AG09309 (cell line): Measurements from ENCODE around the gene EFCAB14.
"Not testable (repeated sequence)": the region's sequence is repeated elsewhere in the genome, so short reads cannot be mapped to it uniquely, and the experiment has no call there.

Experiments
- DNase-seq: peaks from one replicate; pipeline ENCODE4 v3.0.0-alpha.2; 2010; ENCODE audit warnings: low read depth
- H3K4me3 ChIP-seq: 2 replicates; pipeline ENCODE4 v1.5.1; 2011; ENCODE audit warnings: mild to moderate bottlenecking, low read depth, low read length, moderate library complexity; ENCODE audit not compliant: control insufficient read depth
- TF ChIP-seq, protein P1 (sequence below): IDR thresholded peaks from 2 replicates; pipeline ENCODE4 v1.5.1; 2011; ENCODE audit warnings: mild to moderate bottlenecking, low read depth, low read length, inconsistent platforms; ENCODE audit not compliant: insufficient read depth, control insufficient read depth; ENCODE audit errors: missing control alignments

EFCAB14 gene

GRCh38 chr1:46655848-46656247 lies 63.1 kb downstream of the EFCAB14 start:
- TF ChIP-seq, protein P1, sequence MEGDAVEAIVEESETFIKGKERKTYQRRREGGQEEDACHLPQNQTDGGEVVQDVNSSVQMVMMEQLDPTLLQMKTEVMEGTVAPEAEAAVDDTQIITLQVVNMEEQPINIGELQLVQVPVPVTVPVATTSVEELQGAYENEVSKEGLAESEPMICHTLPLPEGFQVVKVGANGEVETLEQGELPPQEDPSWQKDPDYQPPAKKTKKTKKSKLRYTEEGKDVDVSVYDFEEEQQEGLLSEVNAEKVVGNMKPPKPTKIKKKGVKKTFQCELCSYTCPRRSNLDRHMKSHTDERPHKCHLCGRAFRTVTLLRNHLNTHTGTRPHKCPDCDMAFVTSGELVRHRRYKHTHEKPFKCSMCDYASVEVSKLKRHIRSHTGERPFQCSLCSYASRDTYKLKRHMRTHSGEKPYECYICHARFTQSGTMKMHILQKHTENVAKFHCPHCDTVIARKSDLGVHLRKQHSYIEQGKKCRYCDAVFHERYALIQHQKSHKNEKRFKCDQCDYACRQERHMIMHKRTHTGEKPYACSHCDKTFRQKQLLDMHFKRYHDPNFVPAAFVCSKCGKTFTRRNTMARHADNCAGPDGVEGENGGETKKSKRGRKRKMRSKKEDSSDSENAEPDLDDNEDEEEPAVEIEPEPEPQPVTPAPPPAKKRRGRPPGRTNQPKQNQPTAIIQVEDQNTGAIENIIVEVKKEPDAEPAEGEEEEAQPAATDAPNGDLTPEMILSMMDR = no peak
- H3K4me3 ChIP-seq = no peak overlapping the region
- DNase-seq = no peak

- not testable (repeated sequence) for DNase-seq
Measured at GRCh38 chr1:46654698-46655097, 64.2 kb downstream of the EFCAB14 start.

GRCh38 chr1:46654012-46654411 lies 64.9 kb downstream of the EFCAB14 start:
- TF ChIP-seq, protein P1 = no peak
- DNase-seq = no peak
- H3K4me3 ChIP-seq = no peak overlapping the region

More at GRCh38 chr1:46654698-46655097, 64.2 kb downstream of the EFCAB14 start:
- not testable (repeated sequence) for H3K4me3 ChIP-seq

- peak; percentile 21 for DNase-seq
- H3K4me3 ChIP-seq = no peak overlapping the region
- TF ChIP-seq, protein P1 = no peak
Measured at GRCh38 chr1:46653405-46653958, 65.4 kb downstream of the EFCAB14 start.

GRCh38 chr1:46652321-46653100 lies 66.4 kb downstream of the EFCAB14 start:
- H3K4me3 ChIP-seq = no peak overlapping the region
- TF ChIP-seq, protein P1 = no peak
- DNase-seq = no peak

- H3K4me3 ChIP-seq, DNase-seq: not testable (repeated sequence)
Measured at GRCh38 chr1:46651152-46651551, 67.8 kb downstream of the EFCAB14 start.

DNA sequence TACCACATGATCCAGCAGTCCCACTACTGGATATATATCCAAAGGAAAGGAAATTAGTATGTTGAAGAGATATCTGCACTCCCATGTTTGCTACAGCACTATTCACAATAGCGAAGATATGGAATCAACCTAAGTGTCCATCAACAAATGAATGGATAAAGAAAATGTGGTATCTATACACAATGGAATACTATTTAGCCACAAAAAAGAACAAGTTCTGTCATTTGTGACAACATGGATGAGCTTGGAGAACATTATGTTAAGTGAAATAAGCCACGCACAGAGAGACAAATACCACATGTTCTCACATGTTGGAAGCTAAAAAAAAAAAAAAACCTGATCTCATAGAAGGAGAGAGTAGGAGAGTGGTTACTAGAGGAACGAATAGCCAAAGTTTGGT lies 68.4 kb downstream of the EFCAB14 start:
- H3K4me3 ChIP-seq = no peak overlapping the region
- no peak for DNase-seq
- TF ChIP-seq, protein P1 = no peak

DNA sequence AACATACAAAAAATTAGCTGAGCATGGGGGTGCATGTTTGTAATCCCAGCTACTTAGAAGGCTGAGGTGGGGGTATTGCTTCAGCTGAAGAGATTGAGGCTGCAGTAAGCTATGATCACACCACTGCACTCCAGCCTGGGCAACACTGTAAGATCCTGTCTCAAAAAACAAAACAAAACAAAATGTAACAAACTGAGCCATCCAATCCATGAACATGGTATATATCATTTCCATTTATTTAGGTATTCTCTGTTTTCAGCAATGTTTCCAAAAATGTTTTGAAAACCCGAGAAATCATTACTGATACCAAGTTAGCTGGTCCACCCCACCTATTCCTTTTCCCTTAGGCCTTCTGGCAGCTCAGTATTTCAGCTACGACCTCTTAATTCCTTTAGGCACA lies 69.2 kb downstream of the EFCAB14 start:
- no peak for DNase-seq
- H3K4me3 ChIP-seq = no peak overlapping the region
- TF ChIP-seq, protein P1 = no peak
